ENCODE results near the gene RAB3A.
"Not testable (repeated sequence)": the region's sequence is repeated elsewhere in the genome, so short reads cannot be mapped to it uniquely, and the experiment has no call there.

DNA sequence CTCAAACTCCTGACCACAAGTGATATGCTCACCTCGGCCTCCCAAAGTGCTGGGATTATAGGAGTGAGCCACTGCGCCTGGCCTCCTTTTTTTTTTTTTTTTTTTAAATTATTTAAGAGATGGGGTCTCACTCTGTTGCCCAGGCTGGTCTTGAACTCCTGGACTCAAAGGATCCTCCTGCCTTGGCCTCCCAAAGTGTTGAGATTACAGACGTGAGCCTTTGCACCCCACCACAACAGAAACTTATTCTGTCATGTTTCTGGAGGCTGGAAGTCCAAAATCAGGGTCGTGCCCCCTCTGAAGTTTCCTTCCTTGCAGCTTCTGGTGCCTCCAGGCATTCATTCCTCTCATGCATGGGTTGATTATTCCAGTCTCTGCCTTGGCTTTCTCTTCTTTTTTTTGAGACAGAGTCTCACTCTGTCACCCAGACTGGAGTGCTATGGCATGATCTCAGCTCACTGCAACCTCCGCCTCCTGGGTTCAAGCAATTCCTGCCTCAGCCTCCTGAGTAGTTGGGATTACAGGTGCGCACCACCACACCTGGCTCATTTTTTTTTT lies 44.7 kb downstream of the RAB3A start:
- not testable (repeated sequence) for TF ChIP-seq POLR2AphosphoS2 (conservative IDR thresholded peaks at IDR 0.05; ENCODE audit: low read length)
- TF ChIP-seq, protein P1, sequence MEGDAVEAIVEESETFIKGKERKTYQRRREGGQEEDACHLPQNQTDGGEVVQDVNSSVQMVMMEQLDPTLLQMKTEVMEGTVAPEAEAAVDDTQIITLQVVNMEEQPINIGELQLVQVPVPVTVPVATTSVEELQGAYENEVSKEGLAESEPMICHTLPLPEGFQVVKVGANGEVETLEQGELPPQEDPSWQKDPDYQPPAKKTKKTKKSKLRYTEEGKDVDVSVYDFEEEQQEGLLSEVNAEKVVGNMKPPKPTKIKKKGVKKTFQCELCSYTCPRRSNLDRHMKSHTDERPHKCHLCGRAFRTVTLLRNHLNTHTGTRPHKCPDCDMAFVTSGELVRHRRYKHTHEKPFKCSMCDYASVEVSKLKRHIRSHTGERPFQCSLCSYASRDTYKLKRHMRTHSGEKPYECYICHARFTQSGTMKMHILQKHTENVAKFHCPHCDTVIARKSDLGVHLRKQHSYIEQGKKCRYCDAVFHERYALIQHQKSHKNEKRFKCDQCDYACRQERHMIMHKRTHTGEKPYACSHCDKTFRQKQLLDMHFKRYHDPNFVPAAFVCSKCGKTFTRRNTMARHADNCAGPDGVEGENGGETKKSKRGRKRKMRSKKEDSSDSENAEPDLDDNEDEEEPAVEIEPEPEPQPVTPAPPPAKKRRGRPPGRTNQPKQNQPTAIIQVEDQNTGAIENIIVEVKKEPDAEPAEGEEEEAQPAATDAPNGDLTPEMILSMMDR (IDR thresholded peaks at IDR 0.05), result not testable (repeated sequence)

Data from A549 (cell line).